SU-DHL-6 (cell line): ENCODE measurements around the gene POFUT1.

Experiments used
- H2AFZ ChIP-seq: fragments of 200-600 bp; sonication (generic); 2 replicates; pipeline ENCODE4 v1.6.1; 2014; ENCODE audit warnings: low read depth, mild to moderate bottlenecking, moderate library complexity, mixed read lengths, antibody characterized with exemption, low read length; ENCODE audit not compliant: severe bottlenecking
- H3F3A ChIP-seq: fragments of 200-600 bp; shearing (Covaris generic); 2 replicates; pipeline ENCODE4 v1.6.0; 2016; ENCODE audit warnings: antibody characterized with exemption, mild to moderate bottlenecking; ENCODE audit not compliant: insufficient read depth
- H3K27ac ChIP-seq: fragments of 200-600 bp; sonication (generic); 2 replicates; pipeline ENCODE4 v1.5.1; 2016; ENCODE audit warnings: low read depth, mild to moderate bottlenecking, low read length, moderate library complexity, mixed read lengths
- H3K27me3 ChIP-seq: fragments of 200-600 bp; sonication (generic), shearing (Covaris generic); 2 replicates; pipeline ENCODE4 v1.6.0; 2014; ENCODE audit warnings: mild to moderate bottlenecking, low read length
- H3K36me3 ChIP-seq: fragments of 200-600 bp; sonication (generic); 2 replicates; pipeline ENCODE4 v1.6.1; 2014; ENCODE audit warnings: mild to moderate bottlenecking, low read length, mixed read lengths
- H3K4me2 ChIP-seq: fragments of 300-600, 200-600 bp; shearing (Covaris generic), sonication (generic); 2 replicates; pipeline ENCODE4 v1.6.0; 2014; ENCODE audit warnings: low read length, low read depth, mild to moderate bottlenecking; ENCODE audit not compliant: poor library complexity, severe bottlenecking
- H3K4me3 ChIP-seq: fragments of 200-600 bp; sonication (generic); 2 replicates; pipeline ENCODE4 v1.5.1; 2014; ENCODE audit warnings: antibody characterized with exemption, low read length, mild to moderate bottlenecking, mixed read lengths; ENCODE audit not compliant: insufficient read depth, poor library complexity, severe bottlenecking
- H3K79me2 ChIP-seq: fragments of 200-600 bp; sonication (generic); 2 replicates; pipeline ENCODE4 v1.6.1; 2014; ENCODE audit warnings: mild to moderate bottlenecking, low read length, moderate library complexity; ENCODE audit not compliant: insufficient read depth
- H3K9ac ChIP-seq: fragments of 200-600 bp; sonication (generic); 2 replicates; pipeline ENCODE4 v1.7.0; 2014; ENCODE audit warnings: mild to moderate bottlenecking, low read length
- H3K9me2 ChIP-seq: fragments of 200-600 bp; sonication (generic); replicated peaks from 2 replicates; pipeline ENCODE4 v1.6.1; 2014; ENCODE audit warnings: low read length; ENCODE audit not compliant: insufficient read depth
- H3K9me3 ChIP-seq: fragments of 200-600 bp; sonication (generic); 2 replicates; pipeline ENCODE4 v1.6.1; 2014; ENCODE audit warnings: low read length, mixed read lengths; ENCODE audit not compliant: insufficient read depth
- H4K20me1 ChIP-seq: fragments of 200-600 bp; sonication (generic); 2 replicates; pipeline ENCODE4 v1.6.1; 2014; ENCODE audit warnings: low read depth, mild to moderate bottlenecking, antibody characterized with exemption, low read length, moderate library complexity, mixed read lengths
- CTCF ChIP-seq: fragments of 200-600 bp; sonication (generic); IDR thresholded peaks from one replicate; pipeline ENCODE4 v1.5.1; 2017; ENCODE audit warnings: antibody characterized with exemption, mild to moderate bottlenecking, low read length, moderate library complexity; ENCODE audit not compliant: insufficient read depth, poor library complexity, severe bottlenecking
- EZH2phosphoT487 ChIP-seq: fragments of 200-600 bp; sonication (generic), shearing (Covaris generic); conservative IDR thresholded peaks from 2 replicates; pipeline ENCODE4 v1.6.1; 2018; ENCODE audit warnings: mild to moderate bottlenecking, antibody characterized with exemption, low read length, moderate library complexity, mixed read lengths

POFUT1 gene

GRCh38 chr20:32237419-32237818 is 29.7 kb downstream of the POFUT1 start:
- no peak overlapping the region for H2AFZ ChIP-seq
- no peak overlapping the region for H3K4me2 ChIP-seq
- H4K20me1 ChIP-seq, result no peaks in the 10 kb centered on the region
- TF ChIP-seq EZH2phosphoT487, result no peak
- H3K27me3 ChIP-seq, result no peaks in the 10 kb centered on the region
- no peaks in the 10 kb centered on the region for H3K36me3 ChIP-seq
- H3K9me2 ChIP-seq, result no peaks in the 10 kb centered on the region
- no peak overlapping the region for H3K9ac ChIP-seq
- no peaks in the 10 kb centered on the region for H3K9me3 ChIP-seq
- no peaks in the 10 kb centered on the region for H3K79me2 ChIP-seq
- H3K27ac ChIP-seq, result no peak overlapping the region
- no peaks in the 10 kb centered on the region; the same call in 1 of the 2 replicates for H3F3A ChIP-seq
- H3K4me3 ChIP-seq, result no peak overlapping the region

- Histone ChIP-seq H3K9me3 (no peaks in the 10 kb centered on the region), H3K4me2 (no peak overlapping the region)
Measured at GRCh38 chr20:32238483-32239425, 31.1 kb downstream of the POFUT1 start.

GRCh38 chr20:32240205-32240604 is 32.5 kb downstream of the POFUT1 start:
- H3K9me2 ChIP-seq, result no peaks in the 10 kb centered on the region

More at GRCh38 chr20:32238483-32239425, 31.1 kb downstream of the POFUT1 start:
- no peaks in the 10 kb centered on the region for H3K27me3 ChIP-seq
- H3K9ac ChIP-seq, result no peak overlapping the region
- H3K36me3 ChIP-seq, result no peaks in the 10 kb centered on the region
- H3F3A ChIP-seq, result no peaks in the 10 kb centered on the region; the same call in 1 of the 2 replicates
- no peaks in the 10 kb centered on the region for H3K9me2 ChIP-seq
- H2AFZ ChIP-seq, result no peak overlapping the region
- no peak overlapping the region for H3K4me3 ChIP-seq
- TF ChIP-seq CTCF, result no peak
- H3K79me2 ChIP-seq, result no peaks in the 10 kb centered on the region
- no peaks in the 10 kb centered on the region for H4K20me1 ChIP-seq
- H3K27ac ChIP-seq, result no peak overlapping the region

More at GRCh38 chr20:32240205-32240604, 32.5 kb downstream of the POFUT1 start:
- Histone ChIP-seq H4K20me1 (no peaks in the 10 kb centered on the region), H3K27me3 (no peaks in the 10 kb centered on the region), H3K9me3 (no peaks in the 10 kb centered on the region), H3K9ac (no peak overlapping the region), H3K27ac (no peak overlapping the region), H3K36me3 (no peaks in the 10 kb centered on the region), H3K79me2 (no peaks in the 10 kb centered on the region), H2AFZ (no peak overlapping the region), H3F3A (no peaks in the 10 kb centered on the region; the same call in 1 of the 2 replicates), H3K4me3 (no peak overlapping the region), H3K4me2 (no peak overlapping the region)
- no peak for TF ChIP-seq CTCF
- TF ChIP-seq EZH2phosphoT487, result no peak
